ENCODE measurements around the gene ITPR3. TPM values are rescaled to one million over a fixed set of nuclear protein-coding genes. Genes with fewer than 3 reads are reported as not detected.
A peak's percentile ranks its signal among the peaks of the same experiment; 100 is the strongest.

ITPR3 gene
- total RNA-seq, 1 donor from 2014 or later: 15.7 TPM

DNA sequence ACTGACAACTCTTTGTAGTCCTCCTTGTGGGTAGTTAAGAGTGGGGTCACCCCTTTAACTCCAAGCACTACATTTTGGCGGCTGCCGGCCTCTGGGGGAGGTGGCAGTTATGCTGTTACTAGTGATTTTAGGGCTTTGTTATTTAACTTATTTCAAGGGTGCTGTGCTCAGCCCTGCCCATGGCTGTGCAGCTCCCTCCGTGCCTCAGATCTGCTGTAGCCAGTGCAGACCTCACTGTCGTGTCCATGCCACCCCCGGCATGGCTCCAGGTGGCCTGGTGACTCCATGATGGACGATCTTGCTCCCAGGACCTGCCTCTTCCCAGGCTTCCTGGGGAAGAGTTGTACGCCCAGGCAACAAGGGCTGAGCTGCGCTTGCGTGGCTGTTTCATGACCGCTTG lies 75.0 kb downstream of the ITPR3 start:
- no peak for DNase-seq (ENCODE audit: low read depth)

- peak; percentile 82 for DNase-seq (ENCODE audit: low read depth)
Measured at GRCh38 chr6:33696548-33697518, 75.7 kb downstream of the ITPR3 start.

GRCh38 chr6:33697845-33698244 lies 76.7 kb downstream of the ITPR3 start:
- no peak for DNase-seq (ENCODE audit: low read depth)

DNA sequence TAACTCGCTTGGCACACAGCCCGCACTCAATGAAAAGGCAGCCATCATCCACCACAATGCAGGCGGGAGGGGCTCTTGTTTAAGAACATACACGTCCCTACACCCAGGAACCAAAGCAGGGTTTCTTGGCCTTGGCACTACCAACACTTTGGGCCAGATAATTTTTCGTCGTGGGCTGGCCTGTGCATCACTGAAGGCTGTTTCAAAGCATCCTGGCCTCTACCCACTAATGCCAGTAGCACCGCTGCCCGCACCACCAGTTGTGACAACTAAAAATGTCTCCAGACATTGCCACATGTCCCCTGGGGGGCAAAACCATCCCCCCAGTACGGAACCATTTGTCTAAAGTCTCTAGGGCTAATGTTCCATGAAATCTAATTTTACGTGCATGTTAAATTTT lies 77.4 kb downstream of the ITPR3 start:
- no peak for DNase-seq (ENCODE audit: low read depth)

DNA sequence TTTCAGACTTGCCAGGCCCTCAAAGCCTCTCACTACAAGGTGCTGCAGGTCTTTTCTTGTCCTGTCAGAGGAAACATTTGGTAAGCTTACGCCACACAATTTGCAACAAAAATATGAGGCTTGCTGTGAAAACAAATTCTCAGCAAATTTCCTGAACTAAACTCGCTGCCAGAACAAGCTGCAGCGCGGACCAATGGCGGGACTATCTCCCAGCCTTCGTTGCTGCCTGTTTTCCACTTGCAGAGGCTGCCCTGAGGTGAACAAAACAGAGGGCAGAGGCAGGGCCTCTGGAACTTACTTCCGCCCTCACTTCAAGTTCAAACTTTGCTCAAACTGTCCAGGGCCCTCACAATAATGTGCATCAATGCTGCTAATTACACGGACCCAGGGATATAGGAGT lies 78.0 kb downstream of the ITPR3 start:
- no peak for DNase-seq (ENCODE audit: low read depth)

- no peak for DNase-seq (ENCODE audit: low read depth)
Measured at GRCh38 chr6:33699739-33700138, 78.6 kb downstream of the ITPR3 start.

- peak; percentile 83 for DNase-seq (ENCODE audit: low read depth)
Measured at GRCh38 chr6:33700391-33701050, 79.4 kb downstream of the ITPR3 start.

- DNase-seq (ENCODE audit: low read depth): peak; percentile 65
Measured at GRCh38 chr6:33702345-33702977, 81.3 kb downstream of the ITPR3 start.

GRCh38 chr6:33704215-33705066 lies 83.3 kb downstream of the ITPR3 start:
- no peak for DNase-seq (ENCODE audit: low read depth)

DNA sequence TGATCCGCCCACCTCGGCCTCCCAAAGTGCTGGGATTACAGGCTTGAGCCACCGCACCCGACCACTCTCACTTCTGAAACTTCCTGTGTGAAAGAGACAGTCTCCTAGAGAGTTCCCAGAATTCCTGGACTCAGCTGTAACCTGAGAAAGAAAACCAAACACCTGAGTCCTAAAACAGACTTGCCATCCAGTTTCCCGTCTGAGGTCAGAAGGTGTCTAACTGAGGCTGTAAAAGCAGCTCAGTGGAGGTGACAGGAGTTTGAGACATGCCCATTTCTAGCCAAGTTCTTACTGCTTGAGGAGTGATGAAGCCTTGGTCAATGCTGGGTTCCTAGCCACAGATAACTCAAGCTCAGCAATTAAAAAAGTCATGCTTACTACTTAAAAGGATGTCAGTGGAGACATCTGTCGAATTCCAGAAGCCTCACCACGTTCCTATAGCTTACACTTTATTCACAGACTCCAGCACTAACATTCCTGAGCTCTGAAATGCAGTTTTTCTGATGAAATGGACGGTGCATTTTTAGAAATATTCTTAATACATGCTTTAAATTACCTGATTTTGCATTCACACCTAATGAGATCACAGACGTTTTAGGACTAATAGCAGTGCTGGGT lies 84.3 kb downstream of the ITPR3 start:
- DNase-seq (ENCODE audit: low read depth): no peak

GRCh38 chr6:33705955-33706725 lies 85.0 kb downstream of the ITPR3 start:
- DNase-seq (ENCODE audit: low read depth): no peak

GRCh38 chr6:33707771-33708170 lies 86.6 kb downstream of the ITPR3 start:
- DNase-seq (ENCODE audit: low read depth): no peak

DNA sequence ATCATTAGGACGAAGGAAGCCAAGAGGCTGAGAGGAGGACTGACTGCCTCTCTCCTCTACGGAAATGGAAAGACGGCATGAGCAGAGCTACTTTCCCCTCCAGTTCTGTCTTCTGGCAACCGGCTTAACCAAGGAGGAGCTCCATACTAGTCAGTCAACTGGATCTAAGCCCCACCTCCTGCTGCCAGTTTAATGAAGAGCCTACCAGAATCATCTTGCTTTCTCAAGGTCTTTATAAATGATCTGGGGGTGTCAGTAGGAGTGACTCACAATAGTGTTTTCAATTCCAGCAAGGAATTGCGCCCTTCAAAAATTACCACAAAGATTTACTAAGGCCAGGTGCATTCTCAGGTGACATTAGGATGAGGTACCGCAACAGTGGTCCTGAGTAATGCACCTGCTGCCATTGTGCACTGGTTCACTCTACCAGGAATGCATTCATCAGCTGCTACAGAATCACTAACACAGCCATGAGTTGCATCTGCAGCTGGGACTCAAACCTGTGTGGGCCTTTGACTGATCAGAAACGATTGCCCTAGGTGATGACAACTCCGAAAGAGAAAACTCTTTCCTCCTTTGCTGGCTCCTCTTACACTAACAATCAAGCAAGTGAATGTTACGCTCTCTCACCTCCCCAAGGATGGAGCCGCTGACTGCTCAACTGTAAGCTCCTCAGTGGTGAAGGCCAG lies 87.5 kb downstream of the ITPR3 start:
- no peak for DNase-seq (ENCODE audit: low read depth)

GRCh38 chr6:33709605-33710295 lies 88.6 kb downstream of the ITPR3 start:
- DNase-seq (ENCODE audit: low read depth): no peak

GRCh38 chr6:33710296-33711121 lies 89.4 kb downstream of the ITPR3 start:
- DNase-seq (ENCODE audit: low read depth): no peak

GRCh38 chr6:33711140-33712129 lies 90.3 kb downstream of the ITPR3 start, which contains the start of gene UQCC2:
Gene UQCC2, minus strand, starts transcription at chr6:33711700. Its CDS starts 14 bp downstream, at chr6:33711686.
- DNase-seq (ENCODE audit: low read depth): peak; percentile 97
